GM18520 (cell line): ENCODE results near the gene PLIN4.

Experiments
- ATAC-seq: cut with Tn5 transposase; IDR thresholded peaks from one replicate; pipeline ENCODE4 v1.9.1; 2021; ENCODE audit not compliant: unreplicated experiment

PLIN4 gene

GRCh38 chr19:4493104-4493928 is 25.0 kb downstream of the PLIN4 start:
- no peak for ATAC-seq

GRCh38 chr19:4492337-4493103 is 25.8 kb downstream of the PLIN4 start:
- no peak for ATAC-seq

GRCh38 chr19:4491446-4491845 is 26.8 kb downstream of the PLIN4 start:
- ATAC-seq, result no peak

- no peak for ATAC-seq
These were observed 29.8 kb downstream of the PLIN4 start for GRCh38 chr19:4488496-4488895.

GRCh38 chr19:4487572-4487971 is 30.7 kb downstream of the PLIN4 start:
- no peak for ATAC-seq

- no peak for ATAC-seq
These were observed 34.9 kb downstream of the PLIN4 start for GRCh38 chr19:4483385-4483784.

- no peak for ATAC-seq
These were observed 35.4 kb downstream of the PLIN4 start for GRCh38 chr19:4482721-4483364.

- ATAC-seq, result no peak
These were observed 41.1 kb downstream of the PLIN4 start for GRCh38 chr19:4477034-4477801.

GRCh38 chr19:4474514-4475022 is 43.7 kb downstream of the PLIN4 start:
- no peak for ATAC-seq

GRCh38 chr19:4473763-4474513 is 44.3 kb downstream of the PLIN4 start:
- ATAC-seq, result no peak

GRCh38 chr19:4473011-4473762 is 45.1 kb downstream of the PLIN4 start:
- ATAC-seq, result no peak

GRCh38 chr19:4472174-4472974 is 45.9 kb downstream of the PLIN4 start, which contains the start of gene HDGFL2:
TSS of gene HDGFL2 (plus strand) at chr19:4472297. CDS start at chr19:4472351, 54 bp downstream.
- ATAC-seq, result no peak

- ATAC-seq, result peak; percentile 84
These were observed 46.7 kb downstream of the PLIN4 start for GRCh38 chr19:4471403-4472173.

- ATAC-seq, result no peak
These were observed 50.5 kb downstream of the PLIN4 start for GRCh38 chr19:4467835-4468234.

GRCh38 chr19:4464815-4465581 is 53.3 kb downstream of the PLIN4 start:
- ATAC-seq, result no peak

GRCh38 chr19:4457654-4458395 is 60.5 kb downstream of the PLIN4 start, which contains the start of gene UBXN6:
TSS of gene UBXN6 (minus strand) at chr19:4457794. CDS start at chr19:4457697, 97 bp downstream.
- peak; percentile 94 for ATAC-seq
